LHCN-M2 (cell line): ENCODE data around the gene TLR6. TPM values are rescaled to one million over a fixed set of nuclear protein-coding genes. Genes with fewer than 3 reads are reported as not detected.
"Not testable (repeated sequence)": the region's sequence is repeated elsewhere in the genome, so short reads cannot be mapped to it uniquely, and the experiment has no call there.

ENCODE experiments used
- DNase-seq: peaks from one replicate; pipeline ENCODE4 v3.0.0-alpha.2; 2012; ENCODE audit warnings: low read depth
- total RNA-seq: library from RNA; depleted of rRNA; stranded (reverse); fragments of >200 nt; gene quantifications from 2 replicates; pipeline ENCODE4 v1.2.3, GENCODE V29; 2014

TLR6 gene
- total RNA-seq, 1 experiment from 2014 or later, result 3.7 TPM

DNA sequence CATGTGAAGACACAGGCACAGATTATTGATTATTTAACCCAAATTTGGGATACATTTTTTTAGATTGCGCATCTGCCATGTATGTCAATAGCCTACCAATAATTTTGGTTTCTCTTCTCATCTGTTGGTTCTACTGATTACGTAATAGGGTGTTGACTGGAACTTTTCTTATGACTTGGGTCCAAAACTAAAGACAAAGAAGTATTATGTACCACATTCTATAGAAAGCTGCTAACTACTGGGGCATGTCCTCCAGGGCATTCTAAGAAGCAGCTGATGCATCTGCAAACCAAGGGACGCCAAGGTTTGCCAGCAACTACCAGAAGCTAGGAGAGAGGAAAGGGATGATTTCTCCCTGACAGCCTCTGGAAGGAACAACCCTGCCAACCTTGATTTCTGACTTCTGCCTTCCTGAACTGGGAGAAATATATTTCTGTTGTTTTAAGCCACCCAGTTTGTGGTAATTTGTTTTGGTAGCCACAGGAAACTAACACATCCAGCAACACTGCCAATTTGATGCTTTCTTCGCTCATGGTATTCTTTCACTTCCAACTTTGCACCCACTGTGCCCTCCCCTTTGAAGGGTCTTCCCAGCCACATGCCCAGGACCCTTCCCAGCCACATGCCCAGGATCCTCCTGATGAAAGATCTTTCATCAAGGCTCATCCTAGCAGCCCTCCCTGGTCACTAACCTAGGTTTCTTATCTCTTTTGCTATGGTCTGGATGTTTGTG is 36.1 kb downstream of the TLR6 start:
- no peak for DNase-seq

DNA sequence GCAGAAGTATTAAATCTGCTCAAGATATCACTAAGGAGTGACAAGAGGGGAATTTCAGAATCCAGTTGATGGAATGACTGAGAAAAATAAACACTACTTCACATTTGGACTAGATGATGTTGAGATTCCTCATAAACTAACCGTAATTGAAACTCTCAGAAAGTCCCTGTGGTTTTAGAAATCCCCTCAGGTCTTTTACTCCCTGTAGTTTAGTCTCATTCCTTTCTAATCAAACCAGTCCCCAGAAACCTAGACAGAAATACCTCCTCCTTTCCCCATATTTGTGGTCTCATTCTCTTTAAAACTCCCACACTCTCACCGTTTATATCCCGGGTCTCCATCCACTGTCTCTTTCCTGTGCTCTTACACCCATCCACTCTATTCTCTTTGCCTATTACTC is 37.0 kb downstream of the TLR6 start:
- DNase-seq, result no peak

DNA sequence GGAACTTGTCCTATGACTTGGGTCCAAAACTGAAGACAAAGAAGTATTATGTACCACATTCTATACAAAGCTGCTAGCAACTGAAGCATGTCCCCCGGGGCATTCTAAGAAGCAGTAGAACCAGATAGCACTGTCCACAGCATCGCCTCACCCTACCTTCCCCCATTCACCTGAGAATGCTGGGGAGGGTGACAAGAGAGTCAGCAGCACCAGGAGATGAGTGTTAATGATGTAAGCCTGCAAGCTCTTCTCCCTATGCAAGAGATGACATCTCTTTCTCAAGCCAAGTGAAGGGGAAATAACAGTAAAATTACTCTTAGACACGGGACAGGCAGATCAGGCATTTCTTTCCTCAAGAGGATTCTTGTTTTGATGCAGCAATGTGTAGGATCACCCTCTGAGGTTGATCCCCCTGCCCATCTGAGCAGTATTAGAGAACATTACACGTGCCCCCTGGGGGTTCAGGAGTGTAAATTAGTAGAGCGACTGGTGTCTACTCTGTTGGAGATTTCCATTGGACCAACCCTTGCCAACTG is 38.1 kb downstream of the TLR6 start:
- no peak for DNase-seq

DNA sequence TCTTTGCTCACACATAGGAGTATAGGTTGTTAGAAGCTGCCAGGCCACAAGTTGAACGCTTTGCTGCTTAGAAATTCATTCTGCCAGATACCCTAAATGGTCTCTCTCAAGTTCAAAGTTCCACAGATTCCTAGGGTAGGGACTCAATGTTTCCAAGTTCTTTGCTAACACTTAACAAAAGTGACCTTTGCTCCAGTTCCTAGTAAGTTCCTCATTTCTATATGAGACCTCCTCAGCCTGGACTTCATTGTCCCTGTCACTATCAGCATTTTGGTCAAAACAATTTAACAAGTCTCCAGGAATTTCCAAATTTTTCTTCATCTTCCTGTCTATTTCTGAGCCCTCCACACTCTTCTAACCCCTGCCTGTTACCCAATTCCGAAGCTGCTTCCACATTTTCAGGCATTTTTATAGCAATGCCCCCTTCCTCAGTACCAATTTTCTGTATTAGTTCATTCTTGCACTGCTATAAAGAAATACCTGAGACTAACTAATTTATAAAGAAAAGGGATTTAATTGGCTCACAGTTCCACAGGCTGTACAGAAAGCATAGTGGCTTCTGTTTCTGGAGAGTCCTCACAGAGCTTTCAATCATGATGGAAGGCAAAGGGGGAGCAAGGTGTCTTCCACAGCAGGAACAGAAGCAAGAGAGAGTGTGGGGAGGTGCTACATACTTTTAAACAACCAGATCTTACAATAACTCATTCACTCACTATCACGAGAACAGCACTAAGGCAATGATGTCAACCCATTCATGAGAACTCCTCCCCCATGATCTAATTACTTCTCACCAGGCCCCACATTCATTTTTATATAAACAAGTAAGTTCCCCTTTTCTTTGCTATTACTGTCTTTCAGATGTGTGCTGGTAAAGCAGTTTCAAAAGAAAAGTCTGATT is 40.5 kb downstream of the TLR6 start:
- no peak for DNase-seq

DNA sequence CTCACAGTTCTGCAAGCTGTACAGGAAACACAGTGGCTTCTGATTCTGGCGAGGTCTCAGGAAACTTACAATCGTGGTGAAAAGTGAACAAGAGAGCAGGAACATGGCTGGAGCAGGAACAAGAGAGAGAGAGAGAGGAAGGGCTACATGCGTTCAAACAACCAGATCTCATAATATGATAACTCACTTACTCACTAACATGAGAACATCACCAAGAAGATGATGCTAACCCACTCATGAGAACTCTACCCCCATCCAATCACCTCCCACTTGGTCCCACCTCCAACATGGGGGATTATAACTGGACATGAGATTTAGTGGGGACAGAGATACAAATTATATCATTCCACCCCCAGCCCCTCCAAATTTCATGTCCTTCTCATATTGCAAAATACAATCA is 42.2 kb downstream of the TLR6 start:
- DNase-seq, result no peak

DNA sequence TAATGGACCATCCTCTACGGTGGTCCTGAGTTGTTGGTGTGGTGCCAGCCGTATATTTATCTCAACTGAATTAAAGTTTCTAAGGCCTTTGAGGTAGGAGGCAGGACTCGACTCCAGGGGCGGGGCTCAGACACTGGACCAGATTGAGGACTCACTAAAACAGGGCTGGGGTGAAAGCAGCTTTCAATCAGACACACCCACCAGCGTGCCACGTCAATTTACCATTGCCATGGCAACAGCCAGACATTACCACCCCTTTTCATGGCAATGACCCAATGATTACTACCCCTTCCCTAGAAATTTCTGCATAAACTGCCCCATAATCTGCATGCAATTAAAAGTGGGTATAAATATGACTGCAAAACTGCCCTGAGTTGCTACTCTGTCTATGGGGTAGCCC is 45.3 kb downstream of the TLR6 start:
- DNase-seq, result no peak

DNA sequence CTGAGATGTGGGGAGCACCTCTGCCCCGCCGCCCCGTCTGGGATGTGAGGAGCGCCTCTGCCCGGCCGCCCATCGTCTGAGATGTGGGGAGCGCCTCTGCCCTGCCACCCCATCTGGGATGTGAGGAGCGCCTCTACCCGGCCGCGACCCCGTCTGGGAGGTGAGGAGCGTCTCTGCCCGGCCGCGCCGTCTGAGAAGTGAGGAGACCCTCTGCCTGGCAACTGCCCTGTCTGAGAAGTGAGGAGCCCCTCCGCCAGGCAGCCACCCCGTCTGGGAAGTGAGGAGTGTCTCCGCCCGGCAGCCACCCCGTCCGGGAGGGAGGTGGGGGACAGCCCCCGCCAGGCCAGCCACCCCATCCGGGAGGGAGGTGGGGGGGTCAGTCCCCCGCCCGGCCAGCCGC is 49.2 kb downstream of the TLR6 start:
- not testable (repeated sequence) for DNase-seq

DNA sequence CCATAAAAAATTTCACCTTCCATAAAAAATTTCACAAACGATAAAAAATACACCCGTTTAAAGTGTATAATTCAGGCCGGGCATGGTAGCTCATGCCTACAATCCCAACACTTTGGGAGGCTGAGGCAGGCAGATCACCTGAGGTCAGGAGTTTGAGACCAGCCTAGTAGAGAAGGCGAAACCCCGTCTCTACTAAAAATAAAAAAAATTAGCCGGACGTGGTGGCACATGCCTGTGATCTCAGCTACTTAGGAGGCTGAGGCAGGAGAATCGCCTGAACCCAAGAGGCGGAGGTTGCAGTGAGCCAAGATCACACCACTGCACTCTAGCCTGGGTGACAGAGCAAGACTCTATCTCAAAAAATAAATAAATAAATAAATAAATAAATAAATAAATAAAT is 50.4 kb downstream of the TLR6 start:
- DNase-seq, result not testable (repeated sequence)

DNA sequence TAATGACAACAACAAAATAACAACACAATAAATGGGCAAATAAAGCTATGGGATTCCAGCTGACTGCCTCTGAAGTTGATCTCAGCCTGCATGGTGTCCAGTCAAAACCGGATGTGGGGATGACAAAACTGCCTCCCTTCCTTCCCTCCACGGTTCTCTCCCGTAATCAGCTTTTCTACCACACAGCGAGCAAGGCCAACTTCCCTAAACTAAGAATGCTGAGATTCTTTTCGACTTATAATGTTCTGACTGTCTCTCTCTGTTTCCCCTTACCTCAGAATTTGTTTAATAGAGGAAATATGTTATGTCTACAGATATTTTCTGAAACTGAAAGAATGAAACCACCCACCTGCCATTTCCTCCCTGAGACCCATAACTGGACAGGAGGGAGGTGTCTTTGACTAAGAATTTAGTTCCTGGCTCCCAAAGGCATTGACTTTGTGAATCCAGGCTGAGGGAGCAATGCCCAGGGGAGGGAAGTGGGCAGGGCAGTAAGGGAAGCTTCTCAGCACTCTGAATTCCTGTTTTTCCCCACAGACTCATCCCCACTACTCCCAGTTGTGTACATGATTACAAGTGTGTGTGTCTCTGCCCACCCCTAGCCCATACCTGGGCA is 51.0 kb downstream of the TLR6 start:
- peak; percentile 50 for DNase-seq

DNA sequence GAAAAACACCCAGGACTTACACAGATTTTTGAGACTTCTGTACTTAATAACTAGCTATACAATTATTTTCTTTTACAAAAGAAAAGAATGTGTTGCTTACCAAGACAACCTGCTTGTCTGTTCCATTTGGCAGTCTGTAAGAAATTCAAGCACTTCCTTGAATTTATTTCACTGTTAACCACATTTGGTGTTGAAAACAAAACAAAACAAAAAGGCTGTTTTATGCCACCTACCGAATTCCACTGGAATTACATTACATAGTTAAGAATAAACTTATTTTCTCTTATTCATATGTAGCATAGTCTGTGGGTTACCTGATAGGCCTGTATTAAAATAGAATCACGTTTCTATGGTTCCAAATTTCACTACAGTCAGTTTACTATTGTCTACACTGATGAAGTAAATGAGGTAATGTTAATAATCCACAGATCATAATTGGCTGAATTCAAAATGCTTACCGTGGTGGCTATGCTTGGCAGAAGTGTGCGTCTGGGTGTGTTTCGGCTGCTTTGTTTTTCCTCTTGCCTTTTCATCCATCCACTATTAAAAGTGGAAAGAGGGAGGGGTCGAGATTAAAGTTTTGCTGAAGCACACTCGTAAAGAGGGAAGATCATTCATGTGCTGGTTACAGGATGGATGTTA is 51.8 kb downstream of the TLR6 start, which contains the start of gene TLR1:
Gene TLR1, minus strand, starts transcription at position 138 of the 642 bp plus-strand sequence. CDS start 5,960 bp downstream, outside the sequence.
- peak; percentile 76 for DNase-seq

DNA sequence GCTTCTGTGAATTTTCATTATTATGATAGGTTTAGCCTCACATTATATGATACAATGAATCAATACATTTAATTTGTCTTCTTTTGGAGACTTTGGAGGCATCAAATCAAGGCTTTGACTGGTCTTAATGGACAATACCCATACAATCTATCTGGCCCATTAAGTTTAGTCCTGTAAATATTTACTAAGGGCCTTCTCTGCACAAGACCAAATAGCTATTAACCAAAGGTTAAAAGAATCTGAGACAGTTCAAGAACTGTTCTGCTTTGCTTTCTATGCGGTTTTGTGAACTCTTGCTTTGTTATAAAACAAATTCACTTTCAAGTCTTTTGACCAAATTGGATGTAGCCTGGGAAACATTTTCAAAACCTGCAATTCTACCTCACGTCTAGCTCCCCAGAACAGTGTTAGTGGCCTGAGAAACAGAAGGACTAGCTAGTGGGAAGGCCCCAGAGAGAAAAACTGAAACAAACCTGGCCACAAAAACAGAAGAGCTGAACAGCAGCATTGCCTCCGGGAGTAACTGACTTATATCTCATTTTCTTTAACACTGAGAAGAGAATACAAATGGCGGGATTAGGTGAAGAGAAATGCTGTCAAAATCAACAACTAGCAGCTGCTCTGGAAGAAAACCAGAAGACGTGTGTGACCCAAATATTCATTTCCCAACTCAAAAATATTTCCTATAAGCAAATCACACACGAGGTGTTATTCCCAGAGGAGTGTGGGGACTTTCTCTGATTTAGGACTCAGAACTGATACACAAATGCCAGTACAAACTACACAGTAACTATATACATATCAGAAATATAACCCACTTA is 52.6 kb downstream of the TLR6 start:
- DNase-seq, result peak; percentile 11

DNA sequence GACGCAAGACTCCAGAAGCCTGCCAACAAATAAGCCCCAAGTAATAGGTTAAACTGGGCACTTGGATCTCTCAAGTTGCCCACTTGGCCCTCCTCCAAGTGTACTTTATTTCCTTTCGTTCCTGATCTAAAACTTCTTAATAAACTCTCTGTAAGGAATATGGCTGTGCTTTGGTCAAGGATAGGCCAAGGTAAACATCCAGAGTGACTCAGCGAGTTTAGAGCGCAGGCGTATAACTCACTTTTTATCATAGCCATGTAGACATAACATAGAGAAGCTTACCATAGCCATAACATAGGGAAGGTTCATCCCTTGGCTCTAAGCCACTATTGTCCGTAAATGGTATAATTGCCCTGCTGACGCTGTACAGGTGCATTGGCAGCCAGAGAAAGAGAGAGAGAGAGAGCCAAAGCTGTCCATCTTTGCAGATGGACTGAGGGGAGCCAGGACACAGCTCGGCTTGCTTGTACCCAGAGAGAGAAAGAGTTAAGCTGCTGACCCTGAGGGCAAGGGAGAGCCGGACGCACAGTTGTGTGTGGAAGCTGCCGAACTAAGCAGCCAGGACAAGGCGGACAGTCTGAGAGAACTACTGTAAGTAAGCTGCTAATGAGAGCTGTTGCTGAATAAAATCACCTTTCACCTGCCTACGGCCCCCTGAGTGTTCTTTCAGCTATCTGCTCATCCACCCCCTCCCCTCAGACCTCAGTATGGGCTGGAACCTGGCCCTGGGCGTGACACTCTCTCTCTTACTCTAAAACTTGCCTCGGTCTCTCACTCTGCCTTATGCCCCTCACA is 53.9 kb downstream of the TLR6 start:
- peak; percentile 33 for DNase-seq

DNA sequence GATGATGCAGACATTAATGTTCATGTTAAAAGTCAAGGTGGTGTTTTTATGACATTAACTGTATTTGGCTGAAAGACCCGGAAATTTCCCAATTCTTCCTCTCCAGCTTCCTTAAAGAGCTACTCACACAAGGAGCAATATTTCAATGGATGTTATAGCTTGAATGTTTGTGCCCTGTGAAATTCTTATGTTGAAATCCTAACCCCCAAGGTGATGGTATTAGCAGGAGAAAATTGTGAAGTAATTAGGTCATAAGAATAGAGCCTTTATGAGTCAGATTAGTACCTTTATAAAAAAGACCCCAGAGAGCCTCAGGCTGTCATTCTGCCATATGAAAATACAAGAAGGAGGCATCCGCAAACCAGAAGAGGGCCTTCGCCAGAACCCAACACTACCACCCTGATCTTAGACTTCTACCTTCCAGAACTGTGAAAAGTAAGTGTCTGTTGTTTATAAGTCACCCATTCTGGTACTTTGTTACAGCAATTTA is 55.6 kb downstream of the TLR6 start:
- no peak for DNase-seq

DNA sequence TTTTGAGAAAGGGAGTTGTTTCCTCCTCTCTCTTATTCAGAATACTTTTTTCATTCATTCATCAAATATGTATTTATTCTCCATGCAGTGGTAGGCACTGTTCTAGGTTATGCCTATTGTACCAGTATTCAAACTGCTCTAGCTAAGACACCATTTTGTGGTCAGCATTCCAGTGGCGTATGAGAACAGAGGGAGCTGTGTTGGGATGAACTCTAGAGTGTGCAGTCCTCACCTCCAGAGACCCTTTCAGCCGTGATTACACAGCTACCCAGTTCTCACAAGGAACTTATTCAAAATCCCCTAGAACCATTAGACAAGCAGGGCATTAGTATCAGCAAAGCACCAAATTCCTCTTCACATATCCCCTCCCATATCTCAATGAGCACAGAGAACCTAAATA is 56.3 kb downstream of the TLR6 start:
- no peak for DNase-seq

DNA sequence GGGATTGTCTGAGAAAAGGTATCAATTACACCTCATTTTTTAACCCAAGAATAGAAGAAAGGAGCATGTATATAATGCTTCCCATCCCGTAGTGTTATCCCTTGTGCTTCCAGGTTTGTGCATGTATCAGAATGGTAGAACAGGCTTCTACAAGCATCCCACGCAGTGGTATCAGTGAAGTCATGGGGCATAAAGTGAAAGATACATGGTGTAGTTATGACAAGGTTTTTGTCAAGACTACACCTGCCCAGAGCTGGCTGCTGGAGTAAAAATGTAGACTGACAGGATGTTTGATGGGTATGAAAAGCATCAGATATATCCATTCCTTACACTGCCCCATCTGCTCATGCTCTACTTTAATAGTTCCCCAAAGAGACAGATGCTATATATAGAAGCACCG is 61.5 kb downstream of the TLR6 start:
- no peak for DNase-seq

DNA sequence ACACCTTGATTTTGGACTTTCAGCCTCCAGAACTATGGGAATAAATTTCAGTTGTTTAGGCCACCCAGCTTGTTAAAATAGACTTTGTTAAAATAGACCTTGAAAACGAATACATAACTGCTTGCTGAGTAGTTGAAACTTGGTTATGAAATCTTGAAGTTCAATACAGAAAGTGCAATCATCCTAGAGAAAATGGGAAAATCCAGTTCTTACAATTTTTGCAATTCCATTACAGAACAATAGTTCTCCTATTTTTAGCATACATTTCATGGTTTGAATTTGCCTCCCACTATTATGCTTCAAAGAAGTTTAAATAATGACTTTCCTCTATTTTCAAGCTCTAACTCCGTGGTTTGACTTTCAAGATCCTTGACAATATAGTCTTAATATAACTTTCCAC is 62.6 kb downstream of the TLR6 start:
- no peak for DNase-seq

DNA sequence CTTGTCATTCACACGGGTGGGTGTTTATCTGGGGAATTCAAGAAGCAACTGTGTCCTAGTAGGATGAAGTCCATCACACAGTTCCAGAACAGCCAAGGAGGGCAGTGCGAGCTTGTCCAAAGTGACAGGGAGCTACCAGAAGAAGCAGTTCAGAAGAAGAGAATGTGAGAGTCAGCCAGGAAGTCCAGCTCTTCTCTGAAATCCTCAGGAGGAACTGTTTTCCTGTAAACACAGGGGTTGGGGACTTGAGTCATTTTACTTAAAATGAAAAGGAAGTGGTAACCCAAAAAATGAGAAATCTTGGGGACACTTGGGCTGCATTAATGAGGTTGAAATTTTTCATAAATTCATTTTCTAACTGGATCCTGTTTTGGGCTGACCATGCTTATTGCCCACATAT is 65.6 kb downstream of the TLR6 start:
- DNase-seq, result no peak

DNA sequence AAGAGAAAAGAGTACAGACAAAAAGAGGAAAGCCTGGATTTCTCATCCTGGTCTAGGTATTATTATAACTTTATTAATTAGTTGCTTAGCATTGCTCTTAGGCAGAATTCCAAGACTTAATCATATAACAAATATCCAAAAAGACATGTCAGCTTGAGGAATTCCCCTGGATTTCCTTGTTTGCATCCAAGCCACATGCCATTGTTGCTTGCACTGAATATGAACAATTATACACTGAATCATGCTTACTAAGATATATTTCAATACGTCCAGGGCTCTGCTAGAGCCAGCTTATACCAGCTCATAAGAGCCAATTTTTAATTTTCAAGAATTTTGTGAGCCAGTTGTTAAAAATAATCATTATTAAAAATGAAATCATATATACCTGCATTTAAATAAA is 68.3 kb downstream of the TLR6 start:
- DNase-seq, result no peak

DNA sequence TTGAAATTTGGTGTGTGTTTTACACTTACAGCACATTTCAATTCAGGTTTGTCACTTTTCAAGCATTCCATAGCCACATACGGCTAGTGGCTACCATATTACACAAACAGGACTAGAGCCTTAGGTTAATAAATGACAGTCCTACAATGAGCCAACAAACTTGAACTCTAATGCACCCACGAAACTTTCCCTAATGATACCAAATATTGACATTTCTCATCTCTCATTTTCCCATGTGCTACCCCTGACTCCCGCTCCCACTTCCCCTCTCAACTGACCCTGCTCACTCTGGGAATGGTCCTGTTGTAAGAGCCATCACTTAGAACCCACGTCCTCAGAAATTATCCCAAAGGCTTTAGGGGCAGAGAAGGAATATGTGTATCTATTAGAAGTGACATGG is 68.9 kb downstream of the TLR6 start:
- DNase-seq, result no peak
